Inflammatory macrophage treated with lipopolysaccharide for 1 hour (primary cell): ENCODE results near the gene NOL8.

Experiments
- DNase-seq, 2 donors: peaks; one replicate each; pipeline ENCODE4 v3.0.0-alpha.2; 2020 to 2022

NOL8 gene

GRCh38 chr9:92257327-92257726, 67.8 kb downstream of the NOL8 start:
- no peak for DNase-seq

GRCh38 chr9:92254381-92255337, 70.5 kb downstream of the NOL8 start:
- DNase-seq, result no peak

GRCh38 chr9:92253656-92254055, 71.5 kb downstream of the NOL8 start:
- no peak for DNase-seq

GRCh38 chr9:92247981-92248380, 77.2 kb downstream of the NOL8 start:
- DNase-seq, result no peak
